Endothelial cell (in vitro differentiated cells): ENCODE data around the gene EEA1. TPM values are rescaled to one million over a fixed set of nuclear protein-coding genes. Genes with fewer than 3 reads are reported as not detected.

ENCODE experiments used
- DNase-seq: peaks from one replicate; pipeline ENCODE4 v3.0.0; 2021; ENCODE audit warnings: low spot score
- H3K27ac Mint-ChIP-seq: one replicate; pipeline ENCODE4 v1.8.0; 2021; ENCODE audit warnings: mixed read lengths, inconsistent platforms; ENCODE audit not compliant: unreplicated experiment
- H3K27me3 Mint-ChIP-seq: one replicate; pipeline ENCODE4 v1.8.0; 2021; ENCODE audit warnings: mild to moderate bottlenecking, moderate library complexity, mixed read lengths, inconsistent platforms; ENCODE audit not compliant: unreplicated experiment
- H3K36me3 Mint-ChIP-seq: one replicate; pipeline ENCODE4 v1.8.0; 2021; ENCODE audit warnings: mild to moderate bottlenecking, low read depth, mixed read lengths, inconsistent platforms; ENCODE audit not compliant: unreplicated experiment
- H3K4me1 Mint-ChIP-seq: one replicate; pipeline ENCODE4 v1.8.0; 2021; ENCODE audit warnings: mild to moderate bottlenecking, mixed read lengths, inconsistent platforms; ENCODE audit not compliant: unreplicated experiment
- H3K4me3 Mint-ChIP-seq: one replicate; pipeline ENCODE4 v1.8.0; 2021; ENCODE audit warnings: mild to moderate bottlenecking, mixed read lengths, inconsistent platforms; ENCODE audit not compliant: unreplicated experiment
- H3K9me3 Mint-ChIP-seq: one replicate; pipeline ENCODE4 v1.8.0; 2021; ENCODE audit warnings: mixed read lengths, inconsistent platforms; ENCODE audit not compliant: unreplicated experiment
- CTCF ChIP-seq: fragments of 200-600 bp; sonication (generic); IDR thresholded peaks from one replicate; pipeline ENCODE4 v1.5.0; 2021; ENCODE audit warnings: antibody characterized with exemption; ENCODE audit not compliant: unreplicated experiment
- total RNA-seq: library from RNA; stranded (reverse); fragmentation: NEBNext Ultra II Directional; extraction: Animal tissue kit (Norgen Biotek cat#: 25700); gene quantifications from one replicate; pipeline ENCODE4 v1.2.1, GENCODE V29; 2021; ENCODE audit not compliant: unreplicated experiment

Gene EEA1
- total RNA-seq, 1 donor from 2014 or later, result 14.1 TPM

DNA sequence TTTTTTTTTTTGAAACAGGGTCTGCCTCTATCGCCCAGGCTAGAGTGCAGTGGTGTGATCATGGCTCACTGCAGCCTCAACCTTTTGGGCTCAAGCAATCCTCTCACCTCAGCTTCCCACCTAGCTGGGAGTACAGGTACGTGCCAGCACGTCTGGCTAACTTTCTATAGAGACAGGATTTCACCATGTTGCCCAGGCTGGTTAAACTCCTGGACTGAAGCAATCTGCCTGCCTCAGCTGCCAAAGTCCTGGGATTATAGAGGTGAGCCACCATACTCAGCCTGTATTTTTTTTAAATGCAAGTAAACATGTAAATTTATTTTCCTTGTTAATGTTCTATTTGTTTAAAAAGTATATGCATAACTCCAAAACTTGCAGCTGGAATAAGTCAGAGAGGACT lies 80.4 kb downstream of the EEA1 start:
- no peak for TF ChIP-seq CTCF
- no peaks in the 10 kb centered on the region for H3K27me3 Mint-ChIP-seq
- H3K4me3 Mint-ChIP-seq, result no peak overlapping the region
- H3K36me3 Mint-ChIP-seq, result peaks cover 4% of the 10 kb centered on the region
- H3K9me3 Mint-ChIP-seq, result no peaks in the 10 kb centered on the region
- DNase-seq, result no peak
- no peaks in the 10 kb centered on the region for H3K4me1 Mint-ChIP-seq
- H3K27ac Mint-ChIP-seq, result no peak overlapping the region

GRCh38 chr12:92847368-92847767 lies 81.7 kb downstream of the EEA1 start:
- Mint-ChIP-seq H3K4me1 (no peaks in the 10 kb centered on the region), H3K36me3 (peaks cover 4% of the 10 kb centered on the region), H3K4me3 (no peak overlapping the region), H3K27me3 (no peaks in the 10 kb centered on the region), H3K9me3 (no peaks in the 10 kb centered on the region), H3K27ac (no peak overlapping the region)
- DNase-seq, result no peak
- no peak for TF ChIP-seq CTCF

DNA sequence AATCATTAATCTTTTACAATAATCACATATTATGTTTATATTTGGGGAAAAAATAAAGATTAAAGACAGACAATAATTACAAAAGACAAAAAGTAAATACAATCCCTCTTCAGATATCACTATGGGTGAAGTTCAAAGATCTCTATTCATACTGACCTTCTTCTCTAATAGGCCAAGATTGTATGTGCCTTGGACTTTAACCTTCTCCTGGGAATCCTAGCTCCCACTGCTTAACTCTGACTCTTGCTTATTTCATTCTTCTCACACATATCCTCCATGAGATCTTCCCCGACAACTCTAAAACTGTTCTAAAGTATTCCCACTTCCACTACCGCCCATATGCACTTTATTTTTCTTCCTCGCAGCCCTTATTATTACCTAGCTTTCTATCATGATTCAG lies 83.8 kb downstream of the EEA1 start:
- Mint-ChIP-seq H3K27ac (no peak overlapping the region), H3K4me1 (no peaks in the 10 kb centered on the region), H3K36me3 (peaks cover 6% of the 10 kb centered on the region), H3K4me3 (no peak overlapping the region), H3K27me3 (no peaks in the 10 kb centered on the region), H3K9me3 (no peaks in the 10 kb centered on the region)
- TF ChIP-seq CTCF, result no peak
- DNase-seq, result no peak

GRCh38 chr12:92844151-92844763 lies 84.8 kb downstream of the EEA1 start:
- Mint-ChIP-seq H3K27ac (no peak overlapping the region), H3K9me3 (no peaks in the 10 kb centered on the region), H3K4me3 (no peak overlapping the region), H3K36me3 (peaks cover 6% of the 10 kb centered on the region), H3K4me1 (no peaks in the 10 kb centered on the region), H3K27me3 (no peaks in the 10 kb centered on the region)
- DNase-seq, result no peak
- TF ChIP-seq CTCF, result no peak

- Mint-ChIP-seq H3K4me3 (no peak overlapping the region), H3K36me3 (no peaks in the 10 kb centered on the region), H3K27me3 (no peaks in the 10 kb centered on the region), H3K4me1 (peaks cover 2% of the 10 kb centered on the region), H3K9me3 (no peaks in the 10 kb centered on the region), H3K27ac (no peak overlapping the region)
- no peak for DNase-seq
- no peak for TF ChIP-seq CTCF
These were observed 99.3 kb downstream of the EEA1 start for GRCh38 chr12:92829686-92830282.
